HG02884 (cell line): Measurements from ENCODE around the gene PODXL2.
"Not testable (repeated sequence)": the region's sequence is repeated elsewhere in the genome, so short reads cannot be mapped to it uniquely, and the experiment has no call there.

Experiments
- ATAC-seq: cut with Tn5 transposase; IDR thresholded peaks from one replicate; pipeline ENCODE4 v1.9.1; 2021; ENCODE audit warnings: mild to moderate bottlenecking, moderate library complexity; ENCODE audit not compliant: unreplicated experiment

PODXL2 gene

GRCh38 chr3:127604546-127605165 is 24.3 kb upstream of the PODXL2 start:
- ATAC-seq: no peak

GRCh38 chr3:127605547-127605946 is 23.4 kb upstream of the PODXL2 start:
- ATAC-seq: not testable (repeated sequence)

DNA sequence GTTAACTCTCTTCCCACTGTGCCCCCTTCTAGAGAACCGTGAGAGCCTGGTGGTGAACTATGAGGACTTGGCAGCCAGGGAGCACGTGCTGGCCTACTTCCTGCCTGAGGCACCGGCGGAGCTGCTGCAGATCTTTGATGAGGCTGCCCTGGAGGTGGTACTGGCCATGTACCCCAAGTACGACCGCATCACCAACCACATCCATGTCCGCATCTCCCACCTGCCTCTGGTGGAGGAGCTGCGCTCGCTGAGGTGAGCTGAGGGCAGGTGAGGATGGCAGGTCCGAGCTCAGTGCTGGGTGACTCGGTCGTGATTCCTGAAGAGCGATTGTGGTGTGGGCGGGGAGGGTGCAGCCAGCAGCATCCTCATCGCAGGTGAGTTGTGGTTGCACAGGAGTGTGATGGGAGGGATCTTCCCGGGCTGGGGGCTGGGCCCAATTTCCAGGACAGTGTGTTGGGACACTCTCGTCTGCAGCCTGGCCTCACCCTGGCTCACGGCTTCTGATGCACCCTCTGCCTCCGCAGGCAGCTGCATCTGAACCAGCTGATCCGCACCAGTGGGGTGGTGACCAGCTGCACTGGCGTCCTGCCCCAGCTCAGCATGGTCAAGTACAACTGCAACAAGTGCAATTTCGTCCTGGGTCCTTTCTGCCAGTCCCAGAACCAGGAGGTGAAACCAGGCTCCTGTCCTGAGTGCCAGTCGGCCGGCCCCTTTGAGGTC is 22.7 kb upstream of the PODXL2 start:
- ATAC-seq: no peak

DNA sequence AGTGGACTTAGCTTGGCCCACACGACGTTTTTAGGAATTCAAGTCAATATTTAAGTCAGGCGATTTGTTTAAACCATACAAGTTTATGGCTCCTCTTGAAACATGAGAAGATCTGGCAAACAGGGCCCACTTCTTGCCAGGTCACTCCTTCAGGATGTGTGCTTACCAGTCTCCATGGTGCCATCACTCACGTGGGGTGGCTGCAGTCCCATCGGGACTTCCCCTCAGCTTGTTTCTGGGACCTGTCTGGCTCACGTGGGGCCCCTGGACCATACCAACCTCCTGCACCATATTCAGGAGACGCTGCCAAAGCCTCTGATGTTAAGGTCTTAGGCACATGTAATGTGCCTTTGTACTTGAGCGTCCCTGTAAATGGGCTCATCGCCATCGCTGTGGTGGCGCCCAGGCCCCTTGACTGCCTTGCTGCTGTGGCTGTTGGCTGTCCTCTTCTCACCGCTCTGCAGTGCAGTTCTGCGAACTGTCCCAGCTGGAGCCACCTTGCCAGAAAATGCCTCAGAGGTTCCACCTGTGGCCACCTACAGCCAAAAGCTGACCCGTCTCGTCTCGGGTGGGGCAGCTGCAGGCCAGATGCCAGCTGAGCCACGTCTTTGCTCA is 21.9 kb upstream of the PODXL2 start:
- ATAC-seq: no peak

DNA sequence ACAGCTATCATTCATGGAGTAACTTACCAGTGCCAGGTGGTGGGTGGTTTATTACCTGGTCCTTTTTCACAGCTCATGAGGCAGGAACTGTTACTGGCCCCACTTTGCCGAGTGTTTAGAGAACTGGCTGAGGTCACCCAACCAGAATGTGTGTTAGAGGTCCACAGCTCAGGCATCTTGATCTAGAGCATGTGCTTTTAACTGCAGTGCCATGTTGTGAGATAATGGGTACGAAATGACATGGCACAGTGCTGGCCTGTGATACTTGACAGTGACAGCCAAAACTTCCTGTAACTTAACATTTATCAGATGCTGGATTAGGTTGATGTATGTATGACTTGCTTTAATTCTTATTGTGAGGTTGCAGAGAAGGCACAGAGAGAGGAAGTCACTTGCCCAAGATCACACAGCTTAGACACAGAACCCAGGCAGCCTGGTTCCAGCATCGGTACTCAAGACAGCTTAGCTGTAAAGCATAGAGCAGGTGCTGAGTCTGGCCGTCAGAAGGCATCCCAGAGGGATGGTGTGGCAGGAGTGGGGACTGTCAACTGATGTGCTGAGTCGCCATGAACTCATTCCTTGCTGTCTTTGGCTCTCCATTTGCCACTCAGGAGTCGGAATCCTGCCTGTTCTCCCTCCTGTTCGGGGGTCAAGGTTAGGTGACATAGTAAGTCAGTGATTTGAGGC is 21.2 kb upstream of the PODXL2 start:
- no peak for ATAC-seq

DNA sequence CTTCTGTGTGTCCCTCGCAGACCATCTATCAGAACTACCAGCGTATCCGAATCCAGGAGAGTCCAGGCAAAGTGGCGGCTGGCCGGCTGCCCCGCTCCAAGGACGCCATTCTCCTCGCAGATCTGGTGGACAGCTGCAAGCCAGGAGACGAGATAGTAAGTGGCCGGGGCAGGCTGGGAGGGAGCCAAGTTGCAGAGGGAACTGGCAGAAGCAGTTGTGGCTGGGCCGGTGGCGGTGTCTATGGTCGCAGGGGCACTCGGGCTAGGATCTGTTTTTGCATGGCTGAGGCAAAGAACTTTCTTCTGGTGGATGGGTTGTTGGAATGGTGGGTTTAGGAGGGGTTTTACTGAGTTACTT is 20.6 kb upstream of the PODXL2 start:
- no peak for ATAC-seq

DNA sequence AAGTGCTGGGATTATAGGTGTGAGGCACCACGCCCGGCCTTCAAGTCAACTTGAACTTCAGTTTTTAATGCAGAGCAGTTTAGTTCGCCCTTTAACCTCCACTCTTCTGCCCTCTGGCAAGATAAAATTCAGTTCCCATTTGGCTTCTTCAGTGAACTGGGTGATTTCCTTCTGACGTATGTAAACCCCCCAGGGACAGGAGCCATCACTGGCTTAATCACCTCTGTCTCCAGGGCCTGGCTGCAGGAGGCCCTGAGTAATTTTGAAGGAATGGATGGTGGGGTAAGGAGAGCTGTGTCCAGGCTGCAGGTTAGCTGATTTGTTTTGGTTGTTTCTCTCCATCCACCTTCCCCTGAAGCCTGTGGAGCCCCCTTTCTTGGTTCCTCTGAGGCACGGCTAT is 18.9 kb upstream of the PODXL2 start:
- no peak for ATAC-seq

DNA sequence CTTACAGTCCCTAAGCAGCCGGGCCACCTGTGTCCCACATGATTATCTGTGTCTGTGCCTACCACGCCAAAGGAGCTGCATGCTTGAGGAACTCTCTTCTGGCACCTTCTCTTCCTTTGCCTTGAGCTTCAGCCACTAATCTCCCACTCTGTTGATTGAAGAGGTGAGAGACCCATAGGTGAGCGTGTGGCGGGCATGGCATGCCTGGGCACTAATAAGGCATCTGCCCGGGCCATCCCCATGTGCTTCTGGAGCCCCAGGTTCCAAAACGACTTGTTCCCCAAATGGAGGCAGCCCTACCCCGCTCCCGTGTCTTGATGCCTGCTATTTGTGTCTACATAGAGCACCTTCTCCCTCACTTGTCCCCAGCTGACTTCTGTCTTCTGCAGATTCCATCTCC is 17.7 kb upstream of the PODXL2 start:
- ATAC-seq: no peak

GRCh38 chr3:127612966-127613365 is 16.0 kb upstream of the PODXL2 start:
- ATAC-seq: no peak

DNA sequence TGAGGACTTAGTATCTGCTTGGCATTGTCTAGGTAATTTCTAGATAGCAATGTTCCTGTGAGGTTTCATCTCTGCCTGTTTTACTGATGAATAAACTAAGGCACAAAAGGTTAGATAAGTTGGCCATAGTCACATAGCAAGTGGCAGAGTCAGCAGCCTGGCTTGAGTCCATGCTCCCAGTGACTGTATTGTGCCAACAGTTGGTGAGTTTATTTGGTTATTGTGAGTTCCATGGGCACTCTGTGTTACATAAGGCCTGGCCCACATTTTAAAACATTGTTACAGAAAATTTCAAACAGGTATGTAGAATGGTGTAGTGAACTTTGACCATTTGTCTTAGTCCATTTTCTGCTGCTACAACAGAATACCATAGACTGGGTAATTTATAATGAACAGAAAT is 15.6 kb upstream of the PODXL2 start:
- ATAC-seq: no peak

DNA sequence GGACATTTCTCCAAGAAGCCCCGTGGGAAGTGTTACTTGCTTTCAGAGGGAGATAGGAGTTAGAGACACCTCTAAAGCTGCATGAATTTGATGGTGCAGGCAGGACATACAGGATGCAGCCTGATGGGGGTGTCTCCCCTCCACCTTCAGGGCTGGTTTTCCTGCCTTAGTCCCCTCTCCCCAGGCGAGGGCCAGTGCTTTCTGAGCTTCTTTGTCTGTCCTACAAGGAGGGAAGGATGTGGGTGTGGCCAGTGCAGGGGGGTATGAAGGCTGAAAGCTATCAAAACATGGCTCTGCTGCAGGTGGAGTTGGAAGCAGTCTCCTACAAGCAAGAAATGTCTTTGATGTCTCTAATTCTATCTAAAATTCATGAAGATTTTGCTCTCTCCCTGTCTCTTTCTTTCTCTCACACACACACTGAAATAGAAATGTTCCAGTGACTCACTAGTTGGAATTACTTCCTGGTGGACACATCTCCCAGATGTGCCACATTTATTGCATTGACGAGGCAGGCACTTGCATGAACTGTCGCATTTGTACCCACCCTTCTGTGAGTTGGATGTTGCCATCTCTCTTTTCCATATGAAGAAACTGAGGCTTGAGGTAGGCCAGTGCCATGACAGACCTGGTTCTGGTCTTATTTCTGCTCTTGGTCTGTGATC is 13.9 kb upstream of the PODXL2 start:
- no peak for ATAC-seq

DNA sequence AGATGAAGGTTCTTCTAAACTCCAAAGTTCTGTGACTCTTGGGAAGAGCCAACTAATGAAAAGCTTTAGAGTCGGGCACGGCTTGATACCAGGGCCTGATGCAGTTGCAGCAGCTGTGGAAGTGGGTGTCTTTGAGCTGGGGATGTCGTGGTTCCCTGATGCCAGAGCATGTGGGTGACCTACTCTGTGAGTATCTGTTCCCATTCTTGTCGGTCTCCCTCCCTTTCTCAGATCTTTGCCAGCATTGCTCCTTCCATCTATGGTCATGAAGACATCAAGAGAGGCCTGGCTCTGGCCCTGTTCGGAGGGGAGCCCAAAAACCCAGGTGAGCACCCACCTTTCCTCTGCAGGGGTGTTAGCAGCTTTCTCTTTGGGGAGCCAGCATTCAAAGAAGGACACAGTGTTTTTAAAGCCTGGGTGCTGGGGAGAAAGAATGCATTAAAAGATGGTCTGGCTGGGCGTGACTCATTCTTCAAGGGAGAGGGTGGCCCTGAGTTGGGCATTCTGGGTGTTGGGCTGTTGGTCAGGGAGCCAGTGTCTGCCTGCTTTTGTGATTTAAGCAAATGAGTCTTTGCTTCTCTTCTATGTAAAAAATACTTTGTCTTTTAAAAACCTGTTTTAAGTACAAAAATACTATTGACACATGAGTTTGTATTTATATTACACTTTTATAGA is 13.2 kb upstream of the PODXL2 start:
- ATAC-seq: no peak

- no peak for ATAC-seq
Measured at GRCh38 chr3:127616836-127617605, 12.0 kb upstream of the PODXL2 start.

DNA sequence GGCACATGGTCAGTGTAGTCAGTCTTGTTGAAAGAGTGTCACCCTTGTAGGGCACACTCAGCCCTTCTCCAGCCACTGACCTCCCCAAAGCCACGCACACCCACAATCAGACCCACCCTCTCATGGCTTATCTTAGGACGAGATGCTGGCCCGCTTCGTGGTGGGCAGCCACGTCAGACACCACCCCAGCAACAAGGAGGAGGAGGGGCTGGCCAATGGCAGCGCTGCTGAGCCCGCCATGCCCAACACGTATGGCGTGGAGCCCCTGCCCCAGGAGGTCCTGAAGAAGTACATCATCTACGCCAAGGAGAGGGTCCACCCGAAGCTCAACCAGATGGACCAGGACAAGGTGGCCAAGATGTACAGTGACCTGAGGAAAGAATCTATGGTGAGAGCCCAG is 10.1 kb upstream of the PODXL2 start:
- ATAC-seq: no peak

DNA sequence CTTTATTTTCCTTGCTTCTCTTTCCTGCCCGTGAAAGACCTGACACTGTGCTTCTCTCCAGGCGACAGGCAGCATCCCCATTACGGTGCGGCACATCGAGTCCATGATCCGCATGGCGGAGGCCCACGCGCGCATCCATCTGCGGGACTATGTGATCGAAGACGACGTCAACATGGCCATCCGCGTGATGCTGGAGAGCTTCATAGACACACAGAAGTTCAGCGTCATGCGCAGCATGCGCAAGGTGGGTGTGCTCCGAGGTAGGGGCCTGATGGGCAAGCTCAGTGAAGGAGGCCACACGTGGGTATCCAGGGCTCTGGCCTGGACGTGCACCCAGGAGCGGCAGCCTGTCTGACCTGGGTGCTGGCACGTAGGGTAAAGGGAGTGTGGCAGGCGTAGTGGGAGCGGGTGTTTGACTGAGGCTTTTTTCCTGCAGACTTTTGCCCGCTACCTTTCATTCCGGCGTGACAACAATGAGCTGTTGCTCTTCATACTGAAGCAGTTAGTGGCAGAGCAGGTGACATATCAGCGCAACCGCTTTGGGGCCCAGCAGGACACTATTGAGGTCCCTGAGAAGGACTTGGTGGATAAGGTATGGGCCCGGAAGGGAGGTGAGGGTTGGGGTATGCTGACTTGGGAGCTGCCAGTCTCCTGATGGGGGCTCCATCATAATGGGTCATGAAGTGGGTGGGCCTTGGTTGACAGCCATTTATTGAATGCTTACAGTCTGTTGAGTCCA is 8.2 kb upstream of the PODXL2 start:
- no peak for ATAC-seq

DNA sequence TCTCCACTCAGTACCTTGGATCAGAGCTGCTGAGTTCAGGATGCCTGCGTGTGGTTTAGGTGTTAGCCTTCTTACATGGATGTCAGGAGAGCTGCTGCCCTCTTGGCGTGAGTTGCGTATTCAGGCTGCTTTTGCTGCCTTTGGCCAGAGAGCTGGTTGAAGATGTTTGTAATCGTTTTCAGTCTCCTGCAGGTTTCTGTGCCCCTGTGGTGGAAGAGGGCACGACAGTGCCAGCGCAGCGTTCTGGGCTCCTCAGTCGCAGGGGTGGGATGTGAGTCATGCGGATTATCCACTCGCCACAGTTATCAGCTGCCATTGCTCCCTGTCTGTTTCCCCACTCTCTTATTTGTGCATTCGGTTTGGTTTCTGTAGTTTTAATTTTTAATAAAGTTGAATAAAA is 7.0 kb upstream of the PODXL2 start:
- ATAC-seq: no peak

GRCh38 chr3:127622772-127623576 is 6.0 kb upstream of the PODXL2 start:
- no peak for ATAC-seq

GRCh38 chr3:127624063-127624462 is 4.9 kb upstream of the PODXL2 start:
- no peak for ATAC-seq

DNA sequence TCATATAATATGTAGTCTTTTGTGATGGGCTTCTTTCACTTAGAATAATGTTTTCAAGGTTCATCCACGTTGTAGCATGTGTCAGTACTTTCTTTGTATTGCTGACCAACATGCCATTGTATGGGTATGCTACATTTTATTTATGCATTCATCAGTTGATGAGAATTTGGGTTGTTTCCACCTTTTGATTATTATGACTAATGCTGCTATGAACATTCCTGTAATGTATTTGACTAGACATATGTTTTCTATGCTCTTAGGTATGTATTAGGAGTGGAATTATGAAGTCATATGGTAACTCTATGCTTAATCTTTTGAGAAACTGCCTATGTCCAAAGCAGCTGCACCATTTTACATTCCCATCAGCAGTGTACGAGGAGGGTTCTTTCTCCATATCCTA is 3.2 kb upstream of the PODXL2 start:
- ATAC-seq: no peak
